ENCODE data around the gene TTC34.
"Not testable (repeated sequence)": the region's sequence is repeated elsewhere in the genome, so short reads cannot be mapped to it uniquely, and the experiment has no call there.

TTC34 gene

GRCh38 chr1:2811533-2811918 lies 10.0 kb upstream of the TTC34 start:
- no peak for DNase-seq

- DNase-seq, result no peak
Observed at GRCh38 chr1:2810899-2811532, 9.5 kb upstream of the TTC34 start.

- no peak for DNase-seq
Observed at GRCh38 chr1:2810281-2810680, 8.8 kb upstream of the TTC34 start.

DNA sequence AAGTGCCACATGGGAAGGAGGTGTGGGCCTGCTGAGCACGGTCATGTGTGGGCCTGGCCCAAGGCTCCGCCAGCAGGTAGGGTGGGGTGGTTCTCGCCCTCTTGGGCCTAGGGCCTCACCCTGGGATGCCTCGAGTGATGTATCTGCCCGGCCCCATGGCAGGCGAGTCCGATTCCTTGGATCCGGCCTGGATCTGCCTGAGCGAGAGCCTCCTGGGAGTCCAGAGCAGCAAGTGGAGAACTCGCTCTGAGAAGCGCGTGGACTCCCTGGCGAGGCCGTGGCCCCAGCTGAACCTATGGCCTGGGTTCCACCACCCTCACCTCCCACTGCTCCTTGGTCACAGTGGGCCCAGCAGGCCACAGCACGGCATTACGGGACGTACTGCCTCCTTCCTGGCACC lies 8.2 kb upstream of the TTC34 start:
- no peak for DNase-seq

GRCh38 chr1:2808831-2809605 lies 7.5 kb upstream of the TTC34 start:
- DNase-seq, result no peak

DNA sequence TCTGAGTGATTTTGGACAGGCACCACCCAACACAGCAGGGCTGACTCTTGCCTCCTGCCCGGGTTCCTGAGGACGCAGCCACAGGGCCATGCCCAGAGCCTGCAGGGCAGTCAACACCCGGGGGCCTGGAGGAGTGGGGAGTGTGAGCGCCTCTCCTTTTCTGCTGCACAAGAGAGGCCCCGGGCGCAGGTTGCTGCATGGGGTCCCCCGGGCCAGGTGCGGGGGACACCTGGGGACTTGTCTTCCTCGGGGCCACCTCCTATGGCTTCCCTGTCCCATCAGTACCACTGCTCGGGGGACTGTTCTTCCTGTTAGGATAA lies 6.9 kb upstream of the TTC34 start:
- no peak for DNase-seq

GRCh38 chr1:2807678-2808385 lies 6.3 kb upstream of the TTC34 start:
- DNase-seq, result no peak

- no peak for DNase-seq
Observed at GRCh38 chr1:2807036-2807435, 5.5 kb upstream of the TTC34 start.

DNA sequence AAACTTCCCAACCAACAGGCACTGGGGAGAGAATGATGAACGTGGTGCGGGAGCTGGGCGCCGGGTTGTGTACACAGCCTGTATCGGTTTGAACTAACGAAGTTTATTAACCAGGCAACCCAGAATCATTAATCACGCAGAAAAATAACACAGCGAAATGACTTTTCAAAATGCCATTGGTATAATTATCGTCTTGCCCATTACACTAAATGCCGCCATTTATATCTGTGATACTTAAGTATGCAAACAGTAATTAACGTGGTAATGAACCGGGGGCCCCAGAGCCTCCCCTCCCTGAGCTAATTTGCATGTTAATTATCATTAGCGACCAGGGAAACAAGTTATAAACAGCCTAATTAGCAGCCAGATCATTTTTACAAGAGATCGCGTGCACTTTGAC lies 5.1 kb upstream of the TTC34 start:
- no peak for DNase-seq

DNA sequence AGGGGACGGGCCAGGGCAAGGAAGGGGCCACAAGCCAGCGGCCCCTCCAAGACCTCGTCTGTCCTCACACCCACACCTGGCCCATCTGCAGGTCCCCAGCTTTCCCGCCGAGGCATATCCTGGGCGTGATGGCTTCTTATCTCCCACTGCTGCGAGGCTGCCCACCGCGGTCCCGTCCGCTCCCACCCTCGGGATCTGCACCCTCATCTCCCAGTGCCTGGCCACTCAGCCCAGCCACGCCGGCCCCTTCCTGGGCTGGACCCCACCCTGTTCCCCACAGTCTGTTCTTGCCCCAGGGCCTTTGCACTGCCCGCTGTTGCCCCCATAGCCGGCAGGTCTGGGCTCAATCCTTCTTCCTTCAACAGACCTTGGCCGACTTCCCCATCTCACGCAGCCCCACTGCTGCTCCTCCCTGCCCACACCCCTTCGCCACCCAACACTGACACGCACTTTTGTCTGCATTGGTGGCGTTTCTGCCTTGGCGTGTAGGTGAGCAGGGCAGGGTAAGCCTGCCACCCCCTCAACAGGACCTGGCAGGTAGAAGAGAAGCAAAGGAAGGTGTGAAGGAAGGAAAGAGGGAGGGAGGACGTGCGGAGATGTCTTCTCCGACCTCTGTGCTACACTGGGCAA lies 4.4 kb upstream of the TTC34 start:
- DNase-seq, result no peak

- no peak for DNase-seq
Observed at GRCh38 chr1:2804628-2805351, 3.3 kb upstream of the TTC34 start.

GRCh38 chr1:2803931-2804627 lies 2.6 kb upstream of the TTC34 start:
- DNase-seq, result no peak

GRCh38 chr1:2803086-2803930 lies 1.8 kb upstream of the TTC34 start:
- DNase-seq, result no peak

DNA sequence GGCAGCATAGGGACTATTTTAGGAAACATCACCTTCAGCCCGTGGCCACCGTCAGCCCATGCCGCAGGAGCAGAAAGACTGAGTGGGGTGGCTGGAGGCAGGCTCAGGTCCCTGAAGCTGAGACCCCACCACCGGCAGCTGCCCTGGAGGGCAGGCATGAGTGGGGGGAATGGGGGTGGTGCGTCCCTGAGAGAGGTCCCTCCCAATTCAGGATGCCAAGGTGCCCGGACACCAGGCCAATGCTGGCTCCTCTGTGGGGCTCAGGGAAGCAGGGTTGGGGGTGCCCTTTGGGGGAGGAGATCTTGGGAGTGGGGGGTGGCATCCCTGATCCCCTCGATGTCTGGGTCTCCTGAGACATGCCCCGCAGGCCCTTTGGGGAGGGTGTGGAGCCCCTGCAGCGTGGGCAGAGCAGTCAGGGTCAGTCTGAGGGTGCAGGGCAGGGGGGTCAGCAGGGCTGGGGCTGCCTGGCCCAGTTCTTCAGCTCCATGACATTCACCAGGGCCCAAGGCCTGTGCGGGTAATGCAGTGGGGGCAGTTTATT lies 998 bp upstream of the TTC34 start:
- DNase-seq, result no peak

- no peak for DNase-seq
Observed at GRCh38 chr1:2801046-2801445, 447 bp downstream of the TTC34 start.

GRCh38 chr1:2800664-2801045 lies 838 bp downstream of the TTC34 start:
- no peak for DNase-seq

GRCh38 chr1:2799811-2800663 lies 1.5 kb downstream of the TTC34 start:
- DNase-seq, result no peak

DNA sequence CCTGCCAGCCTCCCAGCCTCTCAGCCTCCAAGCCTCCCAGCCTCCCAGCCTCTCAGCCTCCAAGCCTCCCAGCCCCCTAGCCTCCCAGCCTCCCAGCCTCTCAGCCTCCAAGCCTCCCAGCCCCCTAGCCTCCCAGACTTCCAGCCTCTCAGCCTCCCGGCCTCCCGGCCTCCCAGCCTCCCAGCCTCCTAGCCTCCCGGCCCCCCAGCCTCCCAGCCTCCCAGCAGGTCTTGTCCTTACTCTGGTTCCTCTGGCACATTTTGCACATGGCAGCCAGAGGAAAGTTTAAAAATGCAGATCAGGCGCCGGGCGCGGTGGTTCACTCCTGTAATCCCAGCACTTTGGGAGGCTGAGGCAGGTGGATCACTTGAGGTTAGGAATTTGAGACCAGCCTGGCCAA lies 2.5 kb downstream of the TTC34 start:
- not testable (repeated sequence) for DNase-seq

DNA sequence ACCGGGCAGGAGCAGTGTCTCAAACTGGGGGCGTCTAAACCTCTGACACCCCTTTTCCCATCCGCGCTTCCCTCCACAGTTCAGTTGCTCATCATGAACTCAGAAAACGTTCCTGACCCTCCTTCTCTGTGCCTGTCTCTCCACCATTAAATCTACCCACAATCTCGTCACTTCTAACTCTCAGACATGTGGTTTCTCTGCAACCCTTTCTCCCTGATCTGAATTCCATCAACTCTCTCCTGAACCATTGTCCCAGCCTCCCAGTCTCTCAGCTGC lies 3.8 kb downstream of the TTC34 start:
- no peak for DNase-seq

DNA sequence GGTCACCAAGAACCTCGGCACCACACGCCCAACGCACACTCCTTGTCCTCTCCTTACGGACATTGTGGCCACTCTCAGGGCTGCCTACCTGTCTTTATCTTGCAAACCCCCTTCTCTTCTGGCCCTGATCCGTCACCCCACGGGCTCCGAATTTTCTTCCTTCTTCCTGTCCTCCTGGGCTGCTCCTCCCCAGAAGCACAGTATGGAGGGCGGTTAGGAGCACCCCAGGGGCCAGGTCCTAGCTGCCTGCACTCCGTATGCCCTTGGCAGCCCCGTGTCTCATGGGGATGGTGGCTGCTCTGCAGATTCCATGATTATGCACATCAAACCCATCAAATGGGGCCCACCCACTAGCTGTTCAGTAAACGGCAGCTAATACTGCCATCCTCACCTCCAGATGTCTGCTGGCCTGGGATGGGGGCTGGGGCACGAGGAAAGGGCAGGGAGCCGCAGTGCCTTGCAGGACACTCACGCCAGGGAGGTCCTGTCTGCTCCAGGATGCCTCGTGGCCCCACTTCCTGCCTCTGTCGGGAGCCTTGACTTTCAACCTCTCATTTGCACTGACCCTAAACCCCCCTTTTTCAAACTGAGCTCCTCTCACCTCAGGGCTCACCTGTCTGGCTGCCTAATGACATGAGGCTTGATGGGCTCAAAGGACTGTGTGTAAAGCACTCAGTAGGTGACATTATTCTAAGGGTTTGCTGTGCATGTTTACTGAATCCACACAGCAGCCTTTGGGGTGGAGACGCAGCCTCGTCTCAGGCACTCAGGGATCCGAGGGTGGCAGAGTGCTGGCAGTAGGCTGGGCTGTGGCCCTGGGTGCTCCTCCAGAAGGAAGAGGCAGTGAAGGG lies 4.4 kb downstream of the TTC34 start:
- no peak for DNase-seq

Measured in CD4-positive, alpha-beta T cell treated with Interferon alpha-2 for 1 hour (primary cell).